T-helper 9 cell (primary cell): Measurements from ENCODE around the gene DDX1.

Source experiments
- DNase-seq: peaks from one replicate; pipeline ENCODE4 v3.0.0-alpha.2; 2020

Gene DDX1

DNA sequence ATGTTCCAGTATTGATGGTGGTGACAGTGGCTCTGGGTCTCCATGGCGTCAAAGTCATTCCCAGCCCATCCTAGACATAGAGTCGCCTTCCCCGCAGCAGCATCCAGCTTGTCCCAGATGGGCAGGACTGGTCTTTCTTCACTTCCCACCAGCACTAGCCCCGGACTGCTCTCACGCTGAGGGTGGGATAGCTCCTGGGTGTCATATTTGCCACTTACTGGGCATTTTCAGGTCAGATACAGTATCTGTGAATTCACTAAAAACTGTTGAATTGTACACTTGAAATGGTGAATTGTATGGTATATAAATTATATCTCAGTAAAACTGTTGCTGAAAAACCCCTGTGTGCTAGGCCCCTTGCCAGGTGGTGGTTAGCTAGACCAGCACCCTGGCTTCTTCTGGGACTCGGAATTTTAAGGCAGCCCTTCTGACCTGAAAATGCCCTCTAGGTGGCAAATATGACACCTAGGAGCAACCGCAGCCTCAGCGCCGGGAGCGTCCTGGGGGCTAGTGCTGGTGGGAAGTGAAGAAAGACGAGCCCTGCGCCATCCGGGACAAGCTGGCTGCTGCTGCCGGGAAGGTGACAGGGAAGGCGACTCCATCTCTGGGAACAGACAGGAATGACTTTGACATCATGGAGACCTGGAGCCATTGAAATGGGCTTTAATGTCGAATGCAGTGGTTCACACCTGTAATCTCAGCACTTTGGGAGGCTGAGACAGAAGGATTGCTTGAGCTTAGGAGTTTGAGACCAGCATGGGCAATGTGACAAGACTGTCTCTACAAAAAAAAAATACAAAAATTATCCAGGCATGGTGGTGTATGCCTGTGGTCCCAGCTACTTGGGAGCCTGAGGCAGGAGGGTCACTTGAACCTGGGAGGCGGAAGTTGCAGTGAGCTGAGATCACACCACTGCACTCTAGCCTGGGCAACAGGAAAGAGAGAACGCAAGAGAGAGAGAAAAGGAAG, 56.2 kb downstream of the DDX1 start:
- DNase-seq = no peak

DNA sequence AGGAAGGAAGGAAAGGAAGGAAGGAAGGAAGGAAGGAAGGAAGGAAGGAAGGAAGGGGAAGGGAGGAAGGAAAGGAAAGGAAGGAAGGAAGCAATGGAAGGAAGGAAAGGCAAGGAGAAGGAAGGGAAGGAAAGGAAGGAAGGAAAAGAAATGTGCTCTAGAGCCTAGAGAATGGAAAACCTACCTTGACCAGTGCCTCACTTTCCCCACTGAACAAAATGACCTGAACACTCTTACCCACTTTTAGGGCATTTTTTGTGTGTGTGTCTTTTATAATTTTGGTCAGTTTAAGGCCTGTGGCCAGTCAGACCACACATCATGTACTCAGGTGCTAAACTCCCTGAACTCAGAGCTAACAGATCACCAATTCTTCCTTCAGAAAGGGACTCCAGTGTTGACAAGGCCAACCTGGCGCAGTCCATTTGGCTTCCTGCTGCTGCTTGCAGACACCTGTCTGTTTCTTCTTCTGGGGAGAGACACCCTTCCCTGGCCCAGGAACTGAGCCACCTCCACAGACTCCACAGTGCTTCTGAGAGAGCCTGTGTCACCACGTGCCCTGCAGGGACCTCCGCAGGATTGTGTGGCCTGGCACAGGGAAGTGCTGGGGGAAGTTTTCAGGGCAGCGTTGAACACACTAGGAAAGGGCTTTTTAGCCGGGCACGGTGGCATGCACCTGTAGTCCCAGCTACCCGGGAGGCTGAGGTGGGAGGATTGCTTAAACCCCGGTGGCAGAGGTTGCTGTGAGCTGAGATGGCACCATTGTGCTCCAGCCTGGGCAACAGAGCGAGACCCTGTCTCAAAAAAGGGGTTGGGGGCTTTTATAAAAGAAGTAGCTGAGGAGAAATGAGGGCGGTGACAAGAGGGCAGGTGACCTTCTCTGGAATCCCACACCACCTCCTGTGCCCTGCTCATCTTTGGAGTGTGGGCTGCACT, 57.2 kb downstream of the DDX1 start:
- no peak for DNase-seq

- DNase-seq = no peak
Observed at GRCh38 chr2:15649561-15650255, 58.0 kb downstream of the DDX1 start.

DNA sequence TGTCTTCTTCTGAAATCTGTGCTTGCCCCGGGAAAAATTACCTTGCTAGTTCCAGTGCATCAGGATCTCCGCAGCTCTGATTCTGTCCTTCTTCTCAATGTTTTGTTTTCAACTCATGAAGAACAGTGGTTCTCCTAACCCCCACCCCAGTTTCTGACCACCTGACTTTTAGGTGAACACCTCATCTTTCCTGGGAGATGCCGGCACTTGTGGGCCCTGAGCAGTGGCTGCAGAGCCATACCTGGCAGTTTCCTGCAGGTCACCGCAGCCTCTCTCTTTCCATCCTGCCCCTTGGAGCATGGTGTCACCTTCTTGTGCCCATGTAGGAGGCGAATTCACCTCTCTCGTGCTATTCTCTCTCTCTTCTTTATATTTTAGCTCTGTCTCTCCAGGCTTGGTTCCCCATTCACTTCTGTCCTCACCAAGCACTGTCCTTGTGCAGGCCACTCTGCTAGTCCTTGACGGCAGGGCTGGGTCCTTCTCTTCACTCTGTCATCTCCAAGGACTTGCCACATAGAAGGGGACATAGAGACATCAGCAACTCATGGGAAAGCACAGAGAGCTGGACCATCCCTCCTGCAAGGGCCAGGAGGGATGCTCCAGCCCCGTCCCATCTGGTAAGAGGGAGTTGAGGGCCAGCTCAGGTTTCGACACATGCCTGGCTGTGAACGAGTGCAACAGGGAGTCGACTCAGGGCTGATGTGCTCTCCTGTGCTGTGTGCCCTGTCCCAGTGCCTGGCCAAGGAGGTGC, 59.1 kb downstream of the DDX1 start:
- DNase-seq = no peak

GRCh38 chr2:15651367-15651727, 59.7 kb downstream of the DDX1 start:
- no peak for DNase-seq

GRCh38 chr2:15652252-15652651, 60.6 kb downstream of the DDX1 start:
- no peak for DNase-seq

- DNase-seq = no peak
Observed at GRCh38 chr2:15652801-15653200, 61.1 kb downstream of the DDX1 start.

DNA sequence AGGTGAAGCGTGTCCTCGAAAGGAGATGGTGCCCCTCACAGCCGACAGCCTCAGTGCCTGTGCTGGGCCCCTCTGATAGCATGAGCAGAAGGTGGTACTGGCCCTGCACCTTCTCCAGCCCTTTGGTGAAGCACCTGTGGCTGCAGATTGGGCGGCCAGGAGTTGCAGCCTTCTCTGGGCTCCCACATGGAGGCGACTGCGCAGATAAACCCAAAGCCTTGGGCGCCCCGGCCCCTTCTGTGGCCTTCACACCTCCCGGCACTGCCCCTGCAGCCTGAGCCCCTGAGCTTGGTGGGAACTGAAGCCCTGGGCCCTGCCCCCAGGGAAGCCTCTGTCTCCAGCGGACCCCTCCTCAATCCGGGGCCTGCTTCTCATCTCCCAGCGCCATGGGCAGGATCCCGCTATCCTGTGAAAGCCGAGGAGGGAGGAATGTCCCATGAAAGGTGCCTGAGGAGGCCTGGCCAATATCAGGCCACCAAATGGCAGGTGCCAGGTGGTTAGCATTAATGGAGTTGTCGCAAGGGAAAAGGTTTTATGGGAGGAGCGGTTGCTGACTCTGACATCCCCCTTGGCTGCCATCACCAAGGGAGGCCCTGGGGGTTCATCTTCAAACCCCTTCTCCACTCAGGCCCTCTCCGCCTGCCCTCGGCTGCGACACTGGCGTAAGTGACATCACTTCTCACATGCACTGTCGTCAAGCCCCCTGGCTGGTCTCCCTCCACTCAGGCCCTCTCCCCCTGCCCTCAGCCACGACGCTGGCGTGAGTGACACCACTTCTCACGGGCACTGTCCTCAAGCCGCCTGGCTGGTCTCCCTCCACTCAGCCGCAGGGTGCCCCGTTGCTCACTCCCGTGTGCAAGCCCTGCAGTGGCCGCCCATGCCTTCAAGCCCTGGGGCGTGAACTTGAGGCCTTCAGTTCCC, 62.4 kb downstream of the DDX1 start:
- no peak for DNase-seq

DNA sequence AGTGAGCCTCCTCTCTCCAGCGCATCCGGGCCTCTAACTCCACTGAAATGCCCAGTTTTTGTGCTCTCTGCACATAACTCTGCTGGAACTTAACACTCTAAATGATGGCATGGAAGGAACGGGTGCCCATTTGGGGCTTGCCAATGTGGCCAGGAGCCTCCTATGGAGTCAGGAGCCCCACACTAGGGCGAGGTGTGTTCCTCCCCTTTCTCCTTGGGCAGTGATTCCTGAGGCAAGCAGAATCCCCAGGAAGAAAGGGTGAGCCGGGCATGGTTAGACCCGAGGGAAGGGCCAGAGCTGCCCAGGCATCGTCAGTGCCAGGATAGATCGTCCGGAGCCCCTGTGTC, 63.0 kb downstream of the DDX1 start:
- DNase-seq = no peak

GRCh38 chr2:15655123-15655887, 63.6 kb downstream of the DDX1 start:
- no peak for DNase-seq

DNA sequence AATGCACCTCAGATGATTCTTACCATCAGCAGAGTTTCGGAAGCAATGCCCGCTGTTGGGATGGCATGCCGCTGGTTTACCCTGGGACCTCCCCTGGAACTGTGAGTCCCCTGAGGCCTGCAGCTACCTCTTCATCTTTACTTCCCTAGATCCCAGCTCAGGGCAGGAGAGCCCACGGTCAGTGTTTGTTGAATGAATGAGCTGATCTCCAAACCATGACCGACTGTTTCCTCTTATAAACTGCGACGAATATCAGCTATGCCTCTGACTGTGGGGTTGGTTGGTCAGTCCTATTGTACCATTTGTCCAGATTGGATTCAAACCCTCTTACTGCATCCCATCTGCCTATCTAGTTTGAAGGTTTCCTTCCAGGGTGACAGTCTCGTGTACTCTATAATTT, 64.4 kb downstream of the DDX1 start:
- DNase-seq = no peak

- DNase-seq = no peak
Observed at GRCh38 chr2:15657759-15658158, 66.1 kb downstream of the DDX1 start.

DNA sequence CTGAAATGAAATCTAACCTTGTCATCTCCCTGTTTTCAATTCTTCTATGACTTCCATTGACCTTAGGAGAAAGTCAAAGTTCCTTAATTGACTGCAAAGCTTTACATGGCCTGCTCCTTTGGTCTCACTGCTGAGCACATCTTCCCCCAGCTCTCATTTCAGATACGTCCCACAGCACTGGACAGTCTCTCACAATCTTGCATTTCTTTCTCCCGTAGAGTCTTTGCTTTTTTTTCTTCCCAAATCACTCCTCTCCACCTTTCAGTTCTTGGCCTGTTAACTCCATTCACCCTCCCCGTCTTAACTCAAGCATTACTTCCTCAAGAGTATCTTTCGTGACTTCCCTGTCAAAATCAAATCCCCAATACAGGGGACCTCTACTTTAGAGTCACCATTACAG, 67.2 kb downstream of the DDX1 start:
- no peak for DNase-seq

DNA sequence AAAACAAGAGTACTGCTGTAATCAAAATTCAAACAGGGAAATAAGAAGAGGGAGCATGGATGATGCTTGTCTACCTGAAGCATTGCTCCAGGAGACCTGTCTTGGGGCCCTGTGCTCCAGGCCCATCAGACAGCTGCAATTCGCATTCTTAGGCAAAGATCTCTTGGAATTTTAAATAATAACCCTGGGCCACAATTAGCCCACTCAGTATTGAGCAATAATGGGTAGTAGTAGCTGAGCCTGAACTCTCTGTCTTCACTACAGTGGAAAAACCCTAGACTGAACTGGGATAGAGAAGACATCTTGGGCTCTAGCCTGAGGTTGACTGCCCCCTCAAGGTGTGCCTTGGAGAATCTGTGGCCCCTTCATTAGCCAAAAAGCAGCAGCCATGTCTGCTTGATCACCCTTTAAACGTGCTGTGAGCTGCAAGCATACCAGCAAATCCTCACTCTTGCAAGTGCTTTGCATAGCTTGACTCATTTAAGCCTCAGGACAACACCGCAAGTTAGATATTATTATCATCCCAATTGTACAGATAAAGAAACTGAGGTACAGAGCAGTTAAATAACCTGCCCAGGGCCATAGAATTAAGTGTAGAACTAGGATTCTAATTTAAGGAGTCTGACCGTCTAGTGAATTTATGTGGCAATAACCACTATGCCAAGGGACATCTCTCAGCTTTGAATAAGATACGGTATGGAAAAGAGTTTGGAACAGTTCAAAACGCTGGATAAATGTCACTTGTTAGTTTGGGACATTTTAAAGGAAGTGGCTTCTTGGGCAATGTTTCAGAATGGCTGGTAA, 69.0 kb downstream of the DDX1 start:
- no peak for DNase-seq

DNA sequence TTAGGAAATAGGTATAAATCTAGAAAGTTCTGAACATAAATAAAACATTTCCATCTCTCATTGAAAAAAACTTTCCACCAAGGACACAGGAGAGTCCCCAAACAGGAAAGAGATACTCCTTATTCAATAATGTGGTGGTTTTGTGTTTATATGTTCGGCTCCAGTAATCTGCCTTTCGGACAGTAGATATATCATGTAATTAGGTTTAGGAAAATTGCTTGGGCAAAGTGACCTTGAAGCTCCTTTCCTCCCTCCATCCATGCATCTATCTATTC, 69.6 kb downstream of the DDX1 start:
- DNase-seq = no peak

- DNase-seq = no peak
Observed at GRCh38 chr2:15662026-15662425, 70.4 kb downstream of the DDX1 start.

DNA sequence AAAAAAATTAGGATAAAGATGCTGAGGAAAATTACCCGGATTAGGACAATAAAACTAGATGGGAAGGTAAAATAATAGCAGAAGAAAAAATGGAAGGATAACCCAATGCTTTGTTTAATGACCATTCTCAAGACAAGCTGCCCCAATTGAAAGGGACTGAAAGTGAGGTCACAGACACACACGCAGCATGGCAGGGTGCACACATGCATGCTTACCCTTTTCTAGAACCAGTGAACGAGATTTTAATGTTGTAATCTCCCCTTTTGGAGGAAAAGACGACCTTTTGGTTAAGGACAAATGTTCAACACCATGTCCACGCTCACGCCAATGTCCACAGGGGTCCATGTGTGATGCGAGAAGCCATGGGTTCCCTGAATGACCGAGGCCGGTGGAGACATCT, 70.9 kb downstream of the DDX1 start:
- no peak for DNase-seq

DNA sequence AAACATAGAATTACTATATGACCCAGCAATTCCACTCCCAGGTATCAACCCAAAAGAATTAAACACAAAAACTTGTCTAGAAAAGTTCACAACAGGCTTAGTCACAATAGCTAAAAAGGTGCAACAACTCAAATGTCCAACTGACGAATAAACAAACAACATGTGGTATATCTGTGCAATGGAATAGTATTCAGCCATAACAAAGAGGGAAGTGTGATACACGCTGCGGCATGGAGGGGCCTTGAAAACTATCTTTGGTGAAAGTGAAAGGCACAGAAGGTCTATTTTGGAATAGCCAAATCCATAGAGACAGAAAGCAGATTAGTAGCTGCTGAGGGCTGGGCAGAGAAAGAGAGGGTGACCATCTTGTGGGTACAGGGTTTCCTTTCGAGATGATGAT, 72.1 kb downstream of the DDX1 start:
- DNase-seq = no peak

DNA sequence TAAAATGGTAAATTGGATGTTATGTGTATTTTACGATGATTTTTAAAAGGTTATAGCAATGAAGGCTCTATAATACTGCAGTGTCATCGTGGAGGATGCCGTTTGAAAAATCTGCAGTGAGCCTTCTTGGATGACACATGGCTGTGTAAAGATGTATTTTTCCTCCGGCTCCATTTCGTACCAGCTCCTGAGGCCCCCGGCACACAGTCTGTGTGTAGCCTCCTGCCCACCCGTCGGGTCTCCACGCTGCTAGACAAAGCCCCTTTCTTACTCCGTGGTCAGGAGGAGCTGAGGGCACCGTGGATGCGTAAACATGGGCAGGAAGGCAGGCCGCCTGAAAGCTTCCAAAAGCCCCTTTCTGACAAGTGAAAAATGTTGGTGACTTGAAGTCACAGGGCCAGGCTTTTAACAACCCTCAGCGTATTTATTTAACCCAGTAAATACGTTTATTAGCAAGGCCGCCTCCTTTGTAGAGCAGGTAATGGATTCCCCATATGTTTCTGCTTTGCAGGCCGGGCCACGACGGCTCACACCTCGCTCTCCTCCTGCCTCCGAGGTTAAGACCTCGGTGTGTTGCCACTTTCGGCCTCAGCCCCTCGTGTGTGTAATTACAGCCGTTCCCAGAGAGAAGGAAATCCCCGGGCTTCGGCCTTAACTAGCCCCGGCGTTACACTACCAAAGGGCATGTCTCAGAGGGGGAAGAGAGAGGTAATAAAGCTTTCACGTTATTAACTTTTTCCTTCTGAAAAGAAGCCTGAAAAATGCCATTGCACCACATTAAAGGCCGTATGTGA, 72.8 kb downstream of the DDX1 start:
- no peak for DNase-seq
